Pancreas (tissue), 10 donors: ENCODE measurements around the gene ZFAND3. TPM values are rescaled to one million over a fixed set of nuclear protein-coding genes. Genes with fewer than 3 reads are reported as not detected.
A peak's percentile ranks its signal among the peaks of the same experiment; 100 is the strongest.

Source experiments
- ATAC-seq, 4 donors: fragments of 200-7000 bp; cut with Tn5 transposase; one replicate each; pipeline versions ENCODE4 v1.8.0 to v1.9.1; 2020; ENCODE audit warnings: mild to moderate bottlenecking in 4 of 4, moderate library complexity in 4 of 4
- DNase-seq, 6 donors: peaks; one replicate each; pipeline ENCODE4 v3.0.0-alpha.2; 2020
- FAIRE-seq: peaks from 2 replicates; lab custom pipeline; 2012; peaks lifted over from hg19 to GRCh38; lab: Jason Lieb, UNC
- H3K27ac ChIP-seq, 4 donors: fragments of 200-600 bp; sonication (generic); 1 replicate in 3 of 4; 2 replicates in 1 of 4; pipeline versions ENCODE4 v1.5.0 to v1.8.0; 2020
- H3K27me3 ChIP-seq, 4 donors: fragments of 200-600 bp; one replicate each; pipeline ENCODE4 v1.8.0; 2021
- H3K36me3 ChIP-seq, 3 donors: fragments of 200-600 bp; sonication (generic) in 1 of 3; one replicate each; pipeline versions ENCODE4 v1.5.0 to v1.8.0; 2020 to 2021
- H3K4me1 ChIP-seq, 3 donors: fragments of 200-600 bp; one replicate each; pipeline ENCODE4 v1.8.0; 2021
- H3K4me3 ChIP-seq, 4 donors: fragments of 200-600 bp; sonication (generic) in 2 of 4; one replicate each; pipeline versions ENCODE4 v1.5.0 to v1.8.0; 2020 to 2021
- H3K9me3 ChIP-seq, 4 donors: fragments of 200-600 bp; one replicate each; pipeline ENCODE4 v1.8.0; 2021
- CTCF ChIP-seq, 4 donors: fragments of 200-600 bp; sonication (generic) in 3 of 4; IDR thresholded peaks; one replicate each; pipeline versions ENCODE4 v1.5.0 to v1.8.0; 2021; ENCODE audit warnings: antibody characterized with exemption in 4 of 4
- WGBS, 2 donors: extraction: QIAGEN DNeasy Blood & Tissue Kit; methylation state at CpG; one replicate each; pipeline ENCODE4 v1.1.7; 2013; 5-methylcytosine and 5-hydroxymethylcytosine counted together
- intact Hi-C, 3 donors: fragments of 100-400 bp; cut with DNase I; formaldehyde crosslinking; loops; one replicate each; pipeline versions ENCODE4 v1.11.1 to v1.14.2; 2022
- polyA plus RNA-seq, 2 donors: library from polyadenylated mRNA; stranded (reverse); fragments of 200-250 nt; gene quantifications; one replicate each; pipeline ENCODE4 v1.2.3, GENCODE V29; 2013
- total RNA-seq, 6 donors: library from RNA; stranded (reverse); fragmentation: NEBNext Ultra II Directional in 4 of 6; extraction: Animal tissue kit (Norgen Biotek cat#: 25700) in 4 of 6; gene quantifications; one replicate each; pipeline versions ENCODE4 v1.2.1 to v1.2.4, GENCODE V29; 2021 to 2023
- donor health status: healthy with polysubstance abuse.
- donor health status: DM: no; HTN: no; CAD: no; lungs with moderate emphysema.
- donor health status: DM: no; HTN: no; CAD: no.
- donor health status: control.
- donor health status: control.
- donor health status: Bipolar disorder and iron deficiency.
- donor health status: DM: yes; HTN: yes; CAD: no.
- donor health status: DM: no; HTN: no; CAD: no.
- donor health status: DM: no; HTN: no; CAD: no.
- donor health status: DM: yes; HTN: yes; CAD: no.

ZFAND3 gene
- total and polyA plus RNA-seq, 8 donors: 13.1 to 49.8 (median 31.8) TPM

DNA sequence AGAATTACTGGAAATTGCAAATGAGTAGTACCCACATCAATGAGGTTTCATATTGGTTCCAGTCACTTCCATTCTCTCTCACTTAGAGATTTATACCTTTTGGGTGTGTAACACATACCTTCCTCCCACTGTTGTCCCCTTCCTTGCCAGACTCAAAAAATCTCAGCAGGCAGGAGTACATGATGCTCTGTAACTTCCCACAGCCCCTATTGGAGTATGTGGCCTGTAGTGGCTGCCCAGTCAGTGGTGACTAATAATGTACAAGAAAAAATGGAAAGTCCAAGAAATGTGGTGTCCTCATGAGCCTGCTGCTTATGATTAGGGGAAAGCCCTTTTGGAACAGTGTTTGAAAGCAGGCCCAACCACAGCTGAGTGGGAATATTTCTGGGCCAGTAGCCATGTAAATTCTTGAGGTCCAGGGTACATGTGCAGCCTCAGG, 312.0 kb downstream of the ZFAND3 start:
- DNase-seq (peak in 1 of 6 donors; percentile 22), ATAC-seq (peak in 3 of 4 donors; percentile 48 to 75 (median 67)), FAIRE-seq (no peak)
- H3K27ac ChIP-seq: no peak overlapping the region
- intact Hi-C loops: no loop called here
- no peaks in the 10 kb centered on the region for H3K4me1 ChIP-seq
- no peak overlapping the region for H3K4me3 ChIP-seq
- no peak for TF ChIP-seq CTCF (IDR thresholded peaks at IDR 0.05)
- H3K27me3 ChIP-seq: no peaks in the 10 kb centered on the region
- H3K36me3 ChIP-seq: no peaks in the 10 kb centered on the region
- H3K9me3 ChIP-seq: no peaks in the 10 kb centered on the region

GRCh38 chr6:38133932-38134703, 314.6 kb downstream of the ZFAND3 start:
- TF ChIP-seq CTCF (IDR thresholded peaks at IDR 0.05): no peak
- WGBS, 2 donors: 70 to 80% methylated on average over 7 of the region's 7 CpGs
- intact Hi-C loops: no loop called here
- FAIRE-seq: no peak
- ATAC-seq: no peak
- DNase-seq: no peak
- no peaks in the 10 kb centered on the region for H3K9me3 ChIP-seq
- no peaks in the 10 kb centered on the region for H3K4me1 ChIP-seq
- no peaks in the 10 kb centered on the region for H3K36me3 ChIP-seq
- H3K4me3 ChIP-seq: no peak overlapping the region
- H3K27ac ChIP-seq: no peak overlapping the region
- H3K27me3 ChIP-seq: no peaks in the 10 kb centered on the region

- no peaks in the 10 kb centered on the region for H3K36me3 ChIP-seq
- DNase-seq (no peak), ATAC-seq (no peak), FAIRE-seq (no peak)
- no peaks in the 10 kb centered on the region for H3K27me3 ChIP-seq
- WGBS, 2 donors: 60 to 68% methylated on average over 4 of the region's 4 CpGs
- no peak for TF ChIP-seq CTCF (IDR thresholded peaks at IDR 0.05)
- intact Hi-C loops: no loop called here
- H3K4me3 ChIP-seq: no peak overlapping the region
- no peak overlapping the region for H3K27ac ChIP-seq
- no peaks in the 10 kb centered on the region for H3K4me1 ChIP-seq
- no peaks in the 10 kb centered on the region for H3K9me3 ChIP-seq
Observed at GRCh38 chr6:38134704-38135088, 315.2 kb downstream of the ZFAND3 start.

GRCh38 chr6:38136547-38136946, 317.0 kb downstream of the ZFAND3 start:
- intact Hi-C loops: no loop called here
- no peak for ATAC-seq
- no peaks in the 10 kb centered on the region for H3K9me3 ChIP-seq
- no peak for TF ChIP-seq CTCF (IDR thresholded peaks at IDR 0.05)
- no peaks in the 10 kb centered on the region for H3K36me3 ChIP-seq
- no peak overlapping the region for H3K4me3 ChIP-seq
- H3K4me1 ChIP-seq: no peaks in the 10 kb centered on the region
- no peak for FAIRE-seq
- H3K27me3 ChIP-seq: no peaks in the 10 kb centered on the region
- no peak for DNase-seq
- H3K27ac ChIP-seq: no peak overlapping the region
- WGBS, 2 donors: 90% methylated on average over 4 of the region's 4 CpGs

DNA sequence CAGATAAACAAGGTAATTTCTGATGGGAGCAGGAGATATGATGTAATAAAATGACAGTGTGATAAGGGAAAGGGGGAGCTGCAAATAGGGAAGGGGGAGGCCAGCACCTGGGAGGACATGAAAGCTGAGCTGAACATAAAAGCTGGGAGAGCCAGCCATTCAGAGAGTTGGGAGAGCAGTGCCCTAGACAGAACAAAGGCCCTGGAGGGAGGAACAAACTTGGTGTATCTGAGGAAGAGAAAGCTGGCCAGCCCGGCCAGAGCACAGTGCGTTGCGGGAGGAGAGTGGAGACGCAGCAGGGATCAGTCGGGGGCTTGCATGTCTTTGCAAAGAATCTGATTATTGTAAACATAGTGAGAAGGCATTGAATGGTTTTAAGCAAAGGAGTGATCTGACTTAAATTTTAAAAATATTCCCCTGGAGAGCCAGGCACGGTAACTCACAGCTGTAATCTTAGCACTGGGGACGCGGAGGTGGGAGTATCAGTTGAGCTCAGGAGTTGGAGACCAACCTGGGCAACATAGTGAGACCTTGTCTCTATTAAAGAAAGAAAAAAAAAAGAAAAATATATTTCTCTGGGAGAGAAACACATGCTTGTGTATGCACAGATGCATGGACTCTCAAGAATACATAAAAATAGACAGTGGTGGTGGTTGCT, 318.2 kb downstream of the ZFAND3 start:
- Histone ChIP-seq H3K27ac (no peak overlapping the region), H3K27me3 (no peaks in the 10 kb centered on the region), H3K4me1 (no peaks in the 10 kb centered on the region), H3K36me3 (no peaks in the 10 kb centered on the region), H3K9me3 (no peaks in the 10 kb centered on the region), H3K4me3 (no peak overlapping the region)
- no peak for DNase-seq
- TF ChIP-seq CTCF (IDR thresholded peaks at IDR 0.05): no peak
- intact Hi-C loops: no loop called here
- 97 to 98% methylated on average over 8 of the region's 8 CpGs for WGBS, 2 donors
- no peak for ATAC-seq
- FAIRE-seq: no peak
